HEK293 (cell line): ENCODE results near the gene NPAS2.

Source experiments
- CTCF ChIA-PET: fragments of 350-600 bp; formaldehyde crosslinking; extraction: SDS; loops from one replicate; lab custom pipeline; 2021; ENCODE audit warnings: antibody characterized with exemption; lab: Yijun Ruan, JAX
- POLR2A ChIA-PET: fragments of 300-600 bp; formaldehyde crosslinking; extraction: SDS; loops from one replicate; lab custom pipeline; 2020; ENCODE audit warnings: antibody characterized with exemption, inconsistent platforms; lab: Yijun Ruan, JAX
- H3K27ac ChIP-seq: fragments of 200-500 bp; sonication (Bioruptor generic); 2 replicates; pipeline ENCODE4 v1.5.1; 2014; ENCODE audit warnings: low read depth, low read length, control low read depth, inconsistent platforms; ENCODE audit errors: extremely low read depth
- H3K36me3 ChIP-seq, 2 experiments: fragments of 200-500 bp in 1 of 2; sonication (Bioruptor generic) in 1 of 2; 1 replicate in 1 of 2; 2 replicates in 1 of 2; pipeline ENCODE4 v1.5.1; 2014 to 2017; ENCODE audit warnings: inconsistent platforms in 2 of 2, low read length in 2 of 2; ENCODE audit not compliant: control insufficient read depth in 2 of 2, insufficient read depth in 1 of 2
- H3K4me1 ChIP-seq: fragments of 200-500 bp; sonication (Bioruptor generic); 2 replicates; pipeline ENCODE4 v1.5.1; 2014; ENCODE audit warnings: mild to moderate bottlenecking, low read length, inconsistent platforms; ENCODE audit not compliant: control insufficient read depth, insufficient read depth
- H3K4me3 ChIP-seq: 2 replicates; pipeline ENCODE4 v1.5.1; 2011; ENCODE audit warnings: low read depth, mild to moderate bottlenecking, control low read depth, low read length, moderate library complexity
- H3K9me3 ChIP-seq: fragments of 200-500 bp; sonication (Bioruptor generic); 2 replicates; pipeline ENCODE4 v1.5.1; 2014; ENCODE audit warnings: low read depth, low read length, inconsistent platforms; ENCODE audit not compliant: control insufficient read depth, insufficient read depth
- BCL11B ChIP-seq: fragments of 450-650 bp; formaldehyde crosslinking; IDR thresholded peaks from 2 replicates; pipeline ENCODE4 v1.5.1; 2016; ENCODE audit warnings: low read depth, missing biosample characterization, missing genetic modification characterization
- FEZF1 ChIP-seq: fragments of 450-650 bp; formaldehyde crosslinking; IDR thresholded peaks from 2 replicates; pipeline ENCODE4 v1.5.1; 2016; ENCODE audit warnings: missing biosample characterization, missing genetic modification characterization
- GLI2 ChIP-seq: fragments of 450-650 bp; formaldehyde crosslinking; IDR thresholded peaks from 2 replicates; pipeline ENCODE4; 2017; ENCODE audit warnings: missing biosample characterization, missing genetic modification characterization, low read depth, borderline replicate concordance
- HOXA7 ChIP-seq: sonication (generic); formaldehyde crosslinking; IDR thresholded peaks from 2 replicates; pipeline ENCODE4 v1.8.1; 2022; ENCODE audit warnings: missing genetic modification reagents, borderline replicate concordance
- HOXC10 ChIP-seq: sonication (generic); formaldehyde crosslinking; IDR thresholded peaks from 2 replicates; pipeline ENCODE4 v1.8.1; 2023; ENCODE audit warnings: mild to moderate bottlenecking, missing genetic modification reagents
- KLF9 ChIP-seq: fragments of 450-650 bp; formaldehyde crosslinking; IDR thresholded peaks from 2 replicates; pipeline ENCODE4 v1.5.1; 2016; ENCODE audit warnings: missing biosample characterization, missing genetic modification characterization, low read depth
- OSR2 ChIP-seq: fragments of 450-650 bp; formaldehyde crosslinking; IDR thresholded peaks from 2 replicates; pipeline ENCODE4 v1.5.1; 2016; ENCODE audit warnings: missing biosample characterization, missing genetic modification characterization
- OVOL3 ChIP-seq: fragments of 450-650 bp; formaldehyde crosslinking; IDR thresholded peaks from 2 replicates; pipeline ENCODE4 v1.5.1; 2016; ENCODE audit warnings: missing biosample characterization, missing genetic modification characterization
- SP7 ChIP-seq: fragments of 450-650 bp; formaldehyde crosslinking; IDR thresholded peaks from 2 replicates; pipeline ENCODE4 v1.5.1; 2016; ENCODE audit warnings: missing biosample characterization, missing genetic modification characterization
- YY1 ChIP-seq: fragments of 450-650 bp; formaldehyde crosslinking; IDR thresholded peaks from 2 replicates; pipeline ENCODE4 v1.5.1; 2018; ENCODE audit warnings: missing biosample characterization, missing genetic modification characterization
- ZBTB1 ChIP-seq: fragments of 450-650 bp; formaldehyde crosslinking; IDR thresholded peaks from 2 replicates; pipeline ENCODE4 v1.5.1; 2016; ENCODE audit warnings: missing biosample characterization, missing genetic modification characterization
- ZFP37 ChIP-seq: fragments of 450-650 bp; formaldehyde crosslinking; IDR thresholded peaks from 2 replicates; pipeline ENCODE4 v1.5.1; 2016; ENCODE audit warnings: missing biosample characterization, missing genetic modification characterization
- ZNF114 ChIP-seq: fragments of 450-650 bp; formaldehyde crosslinking; IDR thresholded peaks from 2 replicates; pipeline ENCODE4 v1.5.0; 2017; ENCODE audit warnings: missing biosample characterization, missing genetic modification characterization
- ZNF132 ChIP-seq: fragments of 450-650 bp; formaldehyde crosslinking; IDR thresholded peaks from 2 replicates; pipeline ENCODE4 v1.5.1; 2017; ENCODE audit warnings: missing biosample characterization, missing genetic modification characterization, borderline replicate concordance
- ZNF175 ChIP-seq: fragments of 450-650 bp; formaldehyde crosslinking; IDR thresholded peaks from 2 replicates; pipeline ENCODE4 v1.5.1; 2016; ENCODE audit warnings: missing biosample characterization, missing genetic modification characterization
- ZNF292 ChIP-seq: fragments of 450-650 bp; formaldehyde crosslinking; IDR thresholded peaks from 2 replicates; pipeline ENCODE4 v1.5.1; 2016; ENCODE audit warnings: low read depth, missing biosample characterization, missing genetic modification characterization, borderline replicate concordance
- ZNF391 ChIP-seq: fragments of 450-650 bp; formaldehyde crosslinking; IDR thresholded peaks from 2 replicates; pipeline ENCODE4 v1.5.1; 2016; ENCODE audit warnings: low read depth, missing biosample characterization, missing genetic modification characterization, borderline replicate concordance
- ZNF394 ChIP-seq: fragments of 450-650 bp; formaldehyde crosslinking; IDR thresholded peaks from 2 replicates; pipeline ENCODE4 v1.5.1; 2016; ENCODE audit warnings: missing biosample characterization, missing genetic modification characterization, mild to moderate bottlenecking, moderate library complexity, borderline replicate concordance
- ZNF416 ChIP-seq: fragments of 450-650 bp; formaldehyde crosslinking; IDR thresholded peaks from 2 replicates; pipeline ENCODE4 v1.5.1; 2016; ENCODE audit warnings: missing biosample characterization, missing genetic modification characterization
- ZNF426 ChIP-seq: fragments of 450-650 bp; formaldehyde crosslinking; IDR thresholded peaks from 2 replicates; pipeline ENCODE4 v1.5.1; 2017; ENCODE audit warnings: missing biosample characterization, missing genetic modification characterization, mild to moderate bottlenecking, inconsistent platforms, moderate library complexity
- ZNF48 ChIP-seq: fragments of 450-650 bp; formaldehyde crosslinking; IDR thresholded peaks from 2 replicates; pipeline ENCODE4 v1.5.1; 2016; ENCODE audit warnings: missing biosample characterization, missing genetic modification characterization
- ZNF544 ChIP-seq: fragments of 450-650 bp; formaldehyde crosslinking; IDR thresholded peaks from 2 replicates; pipeline ENCODE4 v1.5.0; 2017; ENCODE audit warnings: missing biosample characterization, missing genetic modification characterization
- ZNF555 ChIP-seq: fragments of 450-650 bp; formaldehyde crosslinking; conservative IDR thresholded peaks from 2 replicates; pipeline ENCODE4 v1.5.1; 2017; ENCODE audit warnings: missing biosample characterization, mild to moderate bottlenecking, missing genetic modification characterization, inconsistent platforms
- ZNF571 ChIP-seq: fragments of 450-650 bp; formaldehyde crosslinking; IDR thresholded peaks from 2 replicates; pipeline ENCODE4 v1.5.0; 2017; ENCODE audit warnings: missing biosample characterization, missing genetic modification characterization
- ZNF585B ChIP-seq: fragments of 450-650 bp; formaldehyde crosslinking; IDR thresholded peaks from 2 replicates; pipeline ENCODE4 v1.5.1; 2016; ENCODE audit warnings: missing biosample characterization, missing genetic modification characterization
- ZNF664 ChIP-seq: fragments of 450-650 bp; formaldehyde crosslinking; IDR thresholded peaks from 2 replicates; pipeline ENCODE4 v1.5.1; 2016; ENCODE audit warnings: missing biosample characterization, missing genetic modification characterization
- ZNF670 ChIP-seq: fragments of 450-650 bp; formaldehyde crosslinking; IDR thresholded peaks from 2 replicates; pipeline ENCODE4 v1.5.1; 2016; ENCODE audit warnings: missing biosample characterization, missing genetic modification characterization, low read depth
- ZNF747 ChIP-seq: fragments of 450-650 bp; formaldehyde crosslinking; IDR thresholded peaks from 2 replicates; pipeline ENCODE4 v1.5.1; 2016; ENCODE audit warnings: missing biosample characterization, missing genetic modification characterization
- ZNF843 ChIP-seq: fragments of 450-650 bp; formaldehyde crosslinking; IDR thresholded peaks from 2 replicates; pipeline ENCODE4 v1.5.1; 2016; ENCODE audit warnings: missing biosample characterization, missing genetic modification characterization
- TF ChIP-seq, protein P1 (sequence below): fragments of 450-650 bp; formaldehyde crosslinking; IDR thresholded peaks from 2 replicates; pipeline ENCODE4 v1.5.1; 2016; ENCODE audit warnings: missing biosample characterization, missing genetic modification characterization
- TF ChIP-seq, protein P2 (sequence below): fragments of 450-650 bp; formaldehyde crosslinking; IDR thresholded peaks from 2 replicates; pipeline ENCODE4 v1.5.1; 2017; ENCODE audit warnings: missing biosample characterization, missing genetic modification characterization
- TF ChIP-seq, protein P3 (sequence below): fragments of 450-650 bp; formaldehyde crosslinking; IDR thresholded peaks from 2 replicates; pipeline ENCODE4 v1.5.1; 2016; ENCODE audit warnings: missing biosample characterization, missing genetic modification characterization

The NPAS2 gene

DNA sequence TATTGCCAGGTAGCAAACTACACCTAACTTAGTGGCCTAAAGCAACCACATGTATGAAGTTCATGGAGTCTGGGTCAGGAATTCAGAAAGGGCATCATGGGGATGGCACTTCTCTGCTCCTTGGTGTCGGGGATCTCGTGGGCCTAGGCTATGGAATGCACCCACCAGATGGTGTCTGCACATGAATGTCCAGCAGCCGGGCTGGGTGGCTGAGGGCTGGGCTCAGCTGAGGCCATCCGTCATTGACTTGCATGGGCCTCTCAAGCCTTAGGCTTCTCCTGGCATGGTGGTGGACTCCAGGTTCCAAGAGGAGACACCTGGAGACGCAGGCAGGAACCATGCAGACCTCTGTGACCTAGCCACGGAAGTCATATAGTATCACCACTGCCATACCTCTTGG is 156.1 kb downstream of the NPAS2 start:
- CTCF ChIA-PET: interaction anchor here (0.7 to 0.9 kb wide), 2 partner anchors 9 to 257 kb away, joined by 3 to 4 read pairs; no protein-coding TSS in a partner anchor

DNA sequence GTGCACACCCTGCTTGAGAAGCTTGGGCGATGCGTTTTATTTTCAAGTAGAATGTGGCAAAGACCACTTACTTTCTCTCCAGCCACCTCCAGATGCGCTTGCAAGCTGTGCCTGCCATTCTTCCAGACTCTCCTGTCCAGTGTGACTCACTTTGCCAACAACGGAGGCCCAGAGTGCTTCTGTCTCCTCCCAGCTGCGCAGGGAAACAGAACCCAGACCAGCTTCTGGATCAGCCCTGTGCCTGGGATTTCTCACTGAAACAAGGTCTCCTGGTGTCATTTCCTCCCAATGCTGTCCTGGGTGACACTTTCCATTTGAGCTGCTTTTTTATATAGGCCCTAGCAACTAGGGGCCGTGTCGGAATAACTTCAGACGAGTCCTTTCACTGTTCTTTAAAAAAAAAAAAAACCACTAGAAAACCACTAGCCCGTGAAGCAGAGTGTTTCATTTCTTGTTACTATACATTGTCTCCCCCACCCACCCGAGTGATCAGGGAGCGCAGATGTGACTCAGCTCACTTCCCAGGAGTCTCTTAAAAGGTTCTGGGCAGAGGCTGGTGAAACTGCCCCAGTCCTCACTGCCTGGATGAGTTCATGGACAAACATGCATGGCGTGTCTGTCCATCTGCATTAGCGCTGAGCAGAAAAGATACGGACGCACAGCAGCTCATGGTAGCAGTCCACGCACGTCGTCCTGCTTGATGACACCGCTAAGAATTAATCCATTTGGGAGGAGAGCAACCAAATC is 156.9 kb downstream of the NPAS2 start:
- no peak overlapping the region for H3K27ac ChIP-seq
- no peaks in the 10 kb centered on the region for H3K9me3 ChIP-seq
- no peaks in the 10 kb centered on the region for H3K4me1 ChIP-seq
- no peak for TF ChIP-seq ZNF571
- no peak for TF ChIP-seq ZFP37 (tag by site-specific recombination)
- TF ChIP-seq ZNF555: no peak
- TF ChIP-seq ZNF175 (tag by site-specific recombination): no peak
- no peak for TF ChIP-seq ZNF114 (tag by site-specific recombination)
- TF ChIP-seq ZNF292 (tag by site-specific recombination): no peak
- TF ChIP-seq KLF9 (tag by site-specific recombination): no peak
- no peak for TF ChIP-seq ZNF394 (tag by site-specific recombination)
- no peak for TF ChIP-seq ZNF670 (tag by site-specific recombination)
- no peak for TF ChIP-seq FEZF1 (tag by site-specific recombination)
- no peak for TF ChIP-seq HOXA7 (CRISPR knock-in tag)
- TF ChIP-seq ZNF747 (tag by site-specific recombination): no peak
- no peak for TF ChIP-seq ZNF426
- TF ChIP-seq SP7 (tag by site-specific recombination): no peak
- TF ChIP-seq ZNF391: no peak
- TF ChIP-seq ZNF585B (tag by site-specific recombination): no peak
- no peak for TF ChIP-seq ZNF48 (tag by site-specific recombination)
- TF ChIP-seq, protein P1, sequence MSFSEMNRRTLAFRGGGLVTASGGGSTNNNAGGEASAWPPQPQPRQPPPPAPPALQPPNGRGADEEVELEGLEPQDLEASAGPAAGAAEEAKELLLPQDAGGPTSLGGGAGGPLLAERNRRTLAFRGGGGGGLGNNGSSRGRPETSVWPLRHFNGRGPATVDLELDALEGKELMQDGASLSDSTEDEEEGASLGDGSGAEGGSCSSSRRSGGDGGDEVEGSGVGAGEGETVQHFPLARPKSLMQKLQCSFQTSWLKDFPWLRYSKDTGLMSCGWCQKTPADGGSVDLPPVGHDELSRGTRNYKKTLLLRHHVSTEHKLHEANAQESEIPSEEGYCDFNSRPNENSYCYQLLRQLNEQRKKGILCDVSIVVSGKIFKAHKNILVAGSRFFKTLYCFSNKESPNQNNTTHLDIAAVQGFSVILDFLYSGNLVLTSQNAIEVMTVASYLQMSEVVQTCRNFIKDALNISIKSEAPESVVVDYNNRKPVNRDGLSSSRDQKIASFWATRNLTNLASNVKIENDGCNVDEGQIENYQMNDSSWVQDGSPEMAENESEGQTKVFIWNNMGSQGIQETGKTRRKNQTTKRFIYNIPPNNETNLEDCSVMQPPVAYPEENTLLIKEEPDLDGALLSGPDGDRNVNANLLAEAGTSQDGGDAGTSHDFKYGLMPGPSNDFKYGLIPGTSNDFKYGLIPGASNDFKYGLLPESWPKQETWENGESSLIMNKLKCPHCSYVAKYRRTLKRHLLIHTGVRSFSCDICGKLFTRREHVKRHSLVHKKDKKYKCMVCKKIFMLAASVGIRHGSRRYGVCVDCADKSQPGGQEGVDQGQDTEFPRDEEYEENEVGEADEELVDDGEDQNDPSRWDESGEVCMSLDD (tag by site-specific recombination): no peak
- H3K4me3 ChIP-seq: no peak overlapping the region
- POLR2A ChIA-PET: no interaction called here
- H3K36me3 ChIP-seq: peaks cover 0 to 20% of the 10 kb centered on the region in 2 experiments; a peak in 1 of 3 replicates
- CTCF ChIA-PET: interaction anchor here (0.6 to 0.9 kb wide), 4 partner anchors 8 to 369 kb away, joined by 3 to 7 read pairs (median 4); no protein-coding TSS in a partner anchor

More for the DNA sequence above, 156.1 kb downstream of the NPAS2 start:
- Histone ChIP-seq H3K9me3 (no peaks in the 10 kb centered on the region), H3K4me1 (no peaks in the 10 kb centered on the region), H3K4me3 (no peak overlapping the region), H3K36me3 (peaks cover 0 to 20% of the 10 kb centered on the region in 2 experiments; a peak in 1 of 3 replicates), H3K27ac (no peak overlapping the region)
- POLR2A ChIA-PET: no interaction called here
- TF ChIP-seq HOXC10 (no peak), OVOL3 (tag by site-specific recombination) (no peak), GLI2 (tag by site-specific recombination) (no peak), ZNF544 (tag by site-specific recombination) (no peak), FEZF1 (tag by site-specific recombination) (no peak), OSR2 (tag by site-specific recombination) (no peak), BCL11B (tag by site-specific recombination) (no peak), ZNF664 (tag by site-specific recombination) (no peak), ZNF843 (no peak), ZNF132 (no peak), ZBTB1 (tag by site-specific recombination) (no peak), ZNF416 (no peak), YY1 (tag by site-specific recombination) (no peak)
- TF ChIP-seq, protein P2, sequence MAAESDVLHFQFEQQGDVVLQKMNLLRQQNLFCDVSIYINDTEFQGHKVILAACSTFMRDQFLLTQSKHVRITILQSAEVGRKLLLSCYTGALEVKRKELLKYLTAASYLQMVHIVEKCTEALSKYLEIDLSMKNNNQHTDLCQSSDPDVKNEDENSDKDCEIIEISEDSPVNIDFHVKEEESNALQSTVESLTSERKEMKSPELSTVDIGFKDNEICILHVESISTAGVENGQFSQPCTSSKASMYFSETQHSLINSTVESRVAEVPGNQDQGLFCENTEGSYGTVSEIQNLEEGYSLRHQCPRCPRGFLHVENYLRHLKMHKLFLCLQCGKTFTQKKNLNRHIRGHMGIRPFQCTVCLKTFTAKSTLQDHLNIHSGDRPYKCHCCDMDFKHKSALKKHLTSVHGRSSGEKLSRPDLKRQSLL (tag by site-specific recombination): no peak
- TF ChIP-seq, protein P3, sequence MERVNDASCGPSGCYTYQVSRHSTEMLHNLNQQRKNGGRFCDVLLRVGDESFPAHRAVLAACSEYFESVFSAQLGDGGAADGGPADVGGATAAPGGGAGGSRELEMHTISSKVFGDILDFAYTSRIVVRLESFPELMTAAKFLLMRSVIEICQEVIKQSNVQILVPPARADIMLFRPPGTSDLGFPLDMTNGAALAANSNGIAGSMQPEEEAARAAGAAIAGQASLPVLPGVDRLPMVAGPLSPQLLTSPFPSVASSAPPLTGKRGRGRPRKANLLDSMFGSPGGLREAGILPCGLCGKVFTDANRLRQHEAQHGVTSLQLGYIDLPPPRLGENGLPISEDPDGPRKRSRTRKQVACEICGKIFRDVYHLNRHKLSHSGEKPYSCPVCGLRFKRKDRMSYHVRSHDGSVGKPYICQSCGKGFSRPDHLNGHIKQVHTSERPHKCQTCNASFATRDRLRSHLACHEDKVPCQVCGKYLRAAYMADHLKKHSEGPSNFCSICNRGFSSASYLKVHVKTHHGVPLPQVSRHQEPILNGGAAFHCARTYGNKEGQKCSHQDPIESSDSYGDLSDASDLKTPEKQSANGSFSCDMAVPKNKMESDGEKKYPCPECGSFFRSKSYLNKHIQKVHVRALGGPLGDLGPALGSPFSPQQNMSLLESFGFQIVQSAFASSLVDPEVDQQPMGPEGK (tag by site-specific recombination): no peak
